Activated CD4-positive, alpha-beta T cell treated with anti-CD3 and anti-CD28 coated beads, Interleukin-10, Interleukin-2, amounts not matched to agents 100 ng/mL and 50 ng/mL, durations not matched to agents 16 hours and 8 hours (primary cell): ENCODE measurements around the gene ZNF217.
"Not testable (repeated sequence)": the region's sequence is repeated elsewhere in the genome, so short reads cannot be mapped to it uniquely, and the experiment has no call there.

ENCODE experiments used
- DNase-seq: peaks from one replicate; pipeline ENCODE4 v3.0.0-alpha.2; 2020

The ZNF217 gene

GRCh38 chr20:53621482-53622246 is 28.0 kb upstream of the ZNF217 start:
- peak; percentile 55 for DNase-seq

GRCh38 chr20:53618490-53619000 is 24.9 kb upstream of the ZNF217 start:
- not testable (repeated sequence) for DNase-seq

- no peak for DNase-seq
These were observed 24.3 kb upstream of the ZNF217 start for GRCh38 chr20:53617791-53618489.

- DNase-seq = not testable (repeated sequence)
These were observed 22.9 kb upstream of the ZNF217 start for GRCh38 chr20:53616489-53616888.

GRCh38 chr20:53613748-53614147 is 20.1 kb upstream of the ZNF217 start:
- DNase-seq = no peak

DNA sequence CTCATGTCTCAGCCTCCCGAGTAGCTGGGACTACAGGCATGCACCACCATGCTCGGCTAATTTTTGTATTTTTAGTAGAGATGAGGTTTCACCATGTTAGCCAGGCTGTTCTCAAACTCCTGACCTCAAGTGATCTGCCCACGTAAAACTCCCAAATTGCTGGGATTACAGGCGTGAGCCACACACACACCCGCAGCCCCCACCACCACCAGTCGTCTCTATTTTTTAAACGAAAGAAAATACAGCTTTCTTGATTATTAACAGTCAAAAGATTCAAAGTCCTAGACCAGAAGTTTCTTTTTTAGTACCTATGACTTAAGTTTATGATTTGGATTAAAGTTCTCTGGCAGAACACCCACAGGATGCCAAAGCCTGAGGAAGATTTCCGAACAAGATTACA is 18.6 kb upstream of the ZNF217 start:
- not testable (repeated sequence) for DNase-seq

GRCh38 chr20:53611449-53611894 is 17.8 kb upstream of the ZNF217 start:
- DNase-seq = no peak

DNA sequence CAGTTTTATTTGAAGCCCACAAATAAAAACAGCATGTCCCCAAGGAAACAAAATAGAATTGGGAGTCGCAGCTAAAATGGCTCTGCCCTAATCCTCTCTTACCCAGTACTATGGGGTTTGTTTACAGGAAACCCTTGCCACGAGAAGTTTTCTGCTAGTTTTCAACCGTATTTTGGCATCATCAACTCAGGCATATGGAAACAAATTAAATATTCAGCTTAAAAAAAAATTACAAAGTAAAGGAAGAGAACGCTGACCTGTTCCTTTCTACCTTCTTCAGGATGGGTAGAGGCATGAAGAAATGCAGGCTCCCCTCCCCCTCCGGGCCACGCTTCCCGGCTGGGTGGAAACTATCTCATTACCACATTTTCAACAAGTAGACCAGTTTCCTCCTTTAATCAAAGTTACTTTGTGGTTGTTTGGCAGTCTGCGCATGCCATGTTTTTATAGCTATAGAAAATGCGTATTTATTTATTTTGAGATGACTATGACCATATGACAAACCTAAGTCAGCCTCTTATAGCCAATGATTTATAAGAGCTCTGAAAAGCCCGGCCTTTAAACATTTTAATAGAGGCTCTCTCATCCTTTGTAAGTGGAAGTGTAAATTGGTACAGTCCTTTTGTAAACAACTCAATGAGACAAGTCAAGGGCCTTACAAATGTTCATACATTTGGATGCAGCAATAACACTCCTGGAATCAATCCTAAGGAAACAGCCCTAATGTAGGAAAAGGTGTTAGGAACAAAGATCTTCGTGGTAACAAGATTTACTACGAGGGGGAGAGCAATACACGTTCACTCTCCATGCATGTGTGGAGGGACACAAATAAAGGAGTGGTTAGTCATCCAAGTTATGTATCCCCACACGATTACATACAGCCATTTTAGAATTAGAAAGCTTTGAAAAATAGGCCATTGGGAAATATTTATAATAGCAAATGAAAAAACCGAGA is 16.1 kb upstream of the ZNF217 start:
- peak; percentile 85 for DNase-seq

DNA sequence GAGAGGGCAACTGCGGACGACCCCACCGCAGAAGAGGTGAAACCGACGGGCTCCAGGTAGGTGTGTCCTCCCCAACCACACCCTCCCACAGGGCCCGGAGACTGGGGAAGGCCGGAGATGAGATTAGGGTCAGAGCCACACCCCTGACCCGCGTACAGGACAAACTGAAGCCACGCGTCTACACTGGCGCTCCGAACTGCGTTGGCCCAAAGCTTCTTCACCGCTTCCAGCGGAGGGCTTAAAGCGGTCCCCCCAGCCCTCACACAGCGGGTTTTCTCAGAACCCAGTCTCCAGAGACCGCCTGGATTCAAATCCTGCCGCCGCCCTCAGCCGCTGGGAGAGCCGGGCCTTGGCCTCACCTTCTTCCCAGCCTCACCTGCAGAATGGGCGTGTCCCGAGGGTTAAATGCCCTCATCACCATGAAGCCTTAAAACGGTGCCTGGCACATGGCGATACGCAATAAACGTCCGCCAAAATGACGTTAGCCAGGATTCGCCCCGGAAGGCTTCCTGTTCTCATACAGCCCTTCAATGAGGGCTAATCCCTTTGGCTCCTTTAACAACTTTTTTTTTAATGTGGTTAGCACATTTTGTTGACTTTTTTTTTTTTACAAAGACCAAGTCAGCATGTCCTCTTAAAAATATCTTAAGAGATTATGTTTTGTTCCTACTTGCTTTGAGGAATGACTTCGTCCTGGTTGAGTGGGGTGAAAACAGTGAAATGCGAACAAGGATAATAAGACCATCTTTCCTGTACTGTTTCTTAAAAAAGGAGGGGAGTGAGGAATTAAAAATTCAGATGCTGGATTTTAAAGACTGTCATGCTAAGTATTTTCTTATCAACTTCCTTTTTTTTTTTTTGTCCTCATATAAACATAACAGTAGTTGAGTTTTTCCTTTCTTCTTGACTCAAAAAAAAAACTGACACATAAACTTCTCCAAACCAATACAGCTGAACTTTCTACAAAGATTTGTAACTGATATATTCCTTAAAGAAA is 15.1 kb upstream of the ZNF217 start:
- DNase-seq = peak; percentile 54

DNA sequence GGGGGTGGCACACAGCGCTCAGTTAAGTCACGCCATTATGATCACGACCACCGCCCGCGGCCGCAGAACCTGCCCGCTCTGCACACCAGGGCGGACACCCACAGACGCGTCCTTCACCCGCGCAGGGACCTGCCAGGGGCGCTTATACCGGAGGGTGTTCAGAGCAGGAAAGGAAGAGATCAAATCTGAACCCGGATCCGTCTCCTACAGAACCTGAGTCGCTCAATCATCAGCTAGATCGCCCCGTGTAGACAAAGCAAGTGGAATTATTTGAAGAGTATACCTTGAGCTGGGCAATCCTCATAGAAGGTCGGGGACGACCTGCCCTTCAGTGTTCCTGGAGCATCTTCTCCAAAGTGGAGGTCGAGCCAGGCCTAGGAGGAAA is 14.4 kb upstream of the ZNF217 start:
- no peak for DNase-seq

- no peak for DNase-seq
These were observed 12.8 kb upstream of the ZNF217 start for GRCh38 chr20:53606364-53606985.

- DNase-seq = not testable (repeated sequence)
These were observed 11.8 kb upstream of the ZNF217 start for GRCh38 chr20:53605401-53605800.

- not testable (repeated sequence) for DNase-seq
These were observed 11.2 kb upstream of the ZNF217 start for GRCh38 chr20:53604846-53605245.

DNA sequence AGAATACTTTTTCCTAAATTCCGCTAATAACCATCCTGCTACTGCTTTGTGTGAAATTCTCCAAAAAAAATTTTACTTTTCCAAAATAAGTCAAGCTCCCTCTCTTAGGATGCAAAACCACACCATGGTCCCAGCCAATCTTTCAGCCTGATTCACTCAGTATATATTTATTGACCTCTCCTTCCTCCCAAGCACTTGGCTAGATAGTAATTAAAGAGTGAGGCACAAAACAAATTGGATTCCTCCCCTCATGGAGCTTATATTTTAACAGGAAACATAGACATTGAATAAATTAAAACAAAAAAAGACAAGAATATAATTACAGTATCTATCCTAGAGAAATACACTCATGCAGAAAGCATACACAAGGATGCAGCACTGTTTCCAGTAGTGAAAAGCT is 9.0 kb upstream of the ZNF217 start:
- DNase-seq = no peak

DNA sequence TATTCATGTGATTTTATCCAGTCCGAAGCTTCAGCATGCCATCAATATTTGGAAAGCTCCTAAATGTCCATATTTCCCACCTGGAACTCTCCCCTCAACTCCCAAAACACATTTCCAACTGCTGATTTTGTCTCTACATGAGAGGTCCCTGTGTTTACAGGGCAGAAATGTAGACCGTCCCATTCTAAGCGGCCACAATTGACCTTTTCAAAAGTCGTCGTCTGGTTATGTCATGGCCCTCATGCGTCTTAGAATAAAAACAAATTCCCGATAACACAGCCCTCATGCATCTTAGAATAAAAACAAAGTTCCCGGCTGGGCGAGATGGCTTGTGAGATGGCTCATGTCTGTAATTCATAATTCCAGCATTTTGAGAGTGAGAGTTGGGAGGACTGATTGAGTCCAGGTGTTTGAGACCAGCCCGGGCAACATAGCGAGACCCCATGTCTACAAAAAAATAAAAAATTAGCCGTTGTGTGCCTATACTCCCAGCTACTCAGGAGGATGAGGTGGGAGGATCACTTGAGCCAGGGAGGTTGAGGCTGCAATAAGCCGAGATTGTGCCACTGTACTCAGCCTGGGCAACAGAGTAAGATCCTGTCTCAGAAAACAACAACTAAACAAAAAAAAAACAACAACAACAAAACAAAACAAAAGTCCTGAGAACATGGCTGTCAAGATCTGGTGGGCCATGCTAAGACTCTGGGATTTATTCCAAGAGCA is 6.4 kb upstream of the ZNF217 start:
- DNase-seq = no peak

DNA sequence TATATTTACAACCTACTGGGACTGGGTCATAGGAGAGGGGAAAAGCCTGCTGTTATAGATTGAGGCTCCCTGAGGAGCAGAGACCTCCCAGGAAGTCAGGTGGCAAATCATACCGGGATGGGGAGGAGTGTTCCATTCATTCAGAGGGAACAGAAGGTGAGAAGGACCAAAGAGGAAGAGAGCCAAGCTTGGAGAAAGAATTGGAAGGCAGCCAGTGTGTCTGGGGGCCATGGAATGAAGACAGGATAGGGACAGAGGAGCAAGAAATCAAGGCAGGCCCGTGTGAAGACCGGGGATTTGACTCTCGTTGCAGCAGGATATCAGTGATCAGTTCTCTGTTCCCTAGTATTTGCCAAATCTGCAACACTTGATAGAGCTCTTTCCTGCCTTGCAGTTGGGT is 5.7 kb upstream of the ZNF217 start:
- DNase-seq = no peak

DNA sequence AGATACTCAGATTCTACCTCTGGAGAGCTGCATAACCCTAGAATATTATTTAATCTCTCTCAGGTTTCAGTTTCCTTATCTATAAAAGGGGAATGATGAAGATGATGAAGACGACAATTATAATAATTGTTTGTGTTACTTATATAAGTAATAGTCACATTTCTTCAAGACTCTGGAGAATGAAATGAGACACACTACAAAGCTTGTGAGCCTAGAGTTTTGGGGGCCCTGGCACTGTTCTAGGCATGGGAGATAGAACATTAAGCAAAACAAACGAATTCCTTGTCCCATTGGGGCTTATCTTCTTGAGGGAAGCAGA is 5.4 kb upstream of the ZNF217 start:
- no peak for DNase-seq

GRCh38 chr20:53598140-53599043 is 4.8 kb upstream of the ZNF217 start:
- DNase-seq = peak; percentile 25

DNA sequence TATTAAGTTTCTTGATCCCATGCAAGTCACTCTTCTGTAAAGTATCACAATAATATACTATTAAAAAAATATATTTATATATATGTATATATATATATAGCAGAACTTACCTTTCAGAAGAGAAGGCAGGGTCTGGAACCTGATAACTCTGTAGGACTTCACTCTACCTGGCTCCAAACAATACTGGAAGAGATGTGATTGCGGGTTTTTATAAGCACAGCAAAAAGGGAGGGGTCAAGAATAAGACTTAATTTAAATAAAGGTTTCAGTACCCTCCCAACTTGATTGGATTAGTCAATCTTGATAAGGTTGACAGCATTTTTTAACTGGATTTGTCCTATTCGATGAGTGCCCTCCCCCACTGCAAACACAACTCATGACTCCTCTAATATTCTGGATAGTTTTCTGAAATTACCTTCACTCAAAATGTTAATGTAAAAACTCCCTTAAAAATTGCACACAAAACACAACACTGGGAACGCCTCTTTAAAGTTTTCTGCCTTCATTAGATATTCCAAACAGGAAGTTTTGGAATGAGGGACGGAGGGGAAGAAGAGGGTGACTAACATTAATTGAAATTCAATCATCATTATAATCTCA is 4.0 kb upstream of the ZNF217 start:
- DNase-seq = no peak
